Esophagus muscularis mucosa (tissue), 4 donors: Measurements from ENCODE around the gene PEX14. TPM values are rescaled to one million over a fixed set of nuclear protein-coding genes. Genes with fewer than 3 reads are reported as not detected.

Source experiments
- DNase-seq: peaks from one replicate; pipeline ENCODE4 v3.0.0-alpha.2; 2017; ENCODE audit errors: extremely low spot score
- H3K27ac ChIP-seq, 4 donors: fragments of 200-600 bp; sonication (generic); replicated peaks in 1 of 4; 1 replicate in 3 of 4; 2 replicates in 1 of 4; pipeline ENCODE4 v1.5.1; 2016 to 2019; ENCODE audit warnings: mild to moderate bottlenecking in 1 of 4
- H3K27me3 ChIP-seq, 4 donors: fragments of 200-600 bp; sonication (generic); one replicate each; pipeline versions ENCODE4 v1.5.1 to v1.6.0; 2016 to 2019
- H3K36me3 ChIP-seq, 4 donors: fragments of 200-600 bp; sonication (generic); one replicate each; pipeline ENCODE4 v1.5.1; 2016 to 2019
- H3K4me1 ChIP-seq, 4 donors: fragments of 200-600 bp; sonication (generic); one replicate each; pipeline ENCODE4 v1.5.1; 2016 to 2019
- H3K4me3 ChIP-seq, 4 donors: fragments of 200-600 bp; sonication (generic); 1 replicate in 2 of 4; 2 replicates in 2 of 4; pipeline ENCODE4 v1.5.1; 2016 to 2019; ENCODE audit warnings: mild to moderate bottlenecking in 4 of 4, moderate library complexity in 1 of 4
- H3K9me3 ChIP-seq, 4 donors: fragments of 200-600 bp; sonication (generic); 1 replicate in 3 of 4; 2 replicates in 1 of 4; pipeline ENCODE4 v1.5.1; 2016 to 2019
- EP300 ChIP-seq: sonication (generic); formaldehyde crosslinking; IDR thresholded peaks from one replicate; pipeline ENCODE4 v1.6.1; 2017; ENCODE audit warnings: antibody characterized with exemption
- POLR2A ChIP-seq: fragments of 450-650 bp; IDR thresholded peaks from one replicate; pipeline ENCODE4 v1.6.1; 2017; ENCODE audit warnings: antibody characterized with exemption, moderate library complexity, mild to moderate bottlenecking, low read depth
- POLR2AphosphoS5 ChIP-seq, 2 donors: sonication (generic); formaldehyde crosslinking; IDR thresholded peaks; one replicate each; pipeline ENCODE4 v1.6.1; 2017; ENCODE audit warnings: antibody characterized with exemption in 2 of 2
- WGBS: methylation state at CpG from one replicate; pipeline ENCODE4 v1.1.5; 2018; 5-methylcytosine and 5-hydroxymethylcytosine counted together
- intact Hi-C: fragments of 100-400 bp; cut with DNase I; formaldehyde crosslinking; loops from one replicate; pipeline ENCODE4 v1.15.1; 2023
- total RNA-seq, 4 donors: library from RNA; depleted of rRNA; stranded (reverse); fragments of >200 nt; gene quantifications; one replicate each; pipeline versions ENCODE4 v1.1.0 to v1.2.1, GENCODE V29; 2016
- TF ChIP-seq, protein P1 (sequence below), 3 experiments: fragments of 200-600 bp in 2 of 3; fragments of 450-650 bp in 1 of 3; sonication (generic) in 2 of 3; IDR thresholded peaks; one replicate each; pipeline ENCODE4 v1.5.1; 2017 to 2019; ENCODE audit warnings: antibody characterized with exemption in 3 of 3, mild to moderate bottlenecking in 2 of 3, moderate library complexity in 1 of 3

Gene PEX14
- total RNA-seq, 4 donors from 2014 or later, result 16.2 to 24.2 (median 20.1) TPM

DNA sequence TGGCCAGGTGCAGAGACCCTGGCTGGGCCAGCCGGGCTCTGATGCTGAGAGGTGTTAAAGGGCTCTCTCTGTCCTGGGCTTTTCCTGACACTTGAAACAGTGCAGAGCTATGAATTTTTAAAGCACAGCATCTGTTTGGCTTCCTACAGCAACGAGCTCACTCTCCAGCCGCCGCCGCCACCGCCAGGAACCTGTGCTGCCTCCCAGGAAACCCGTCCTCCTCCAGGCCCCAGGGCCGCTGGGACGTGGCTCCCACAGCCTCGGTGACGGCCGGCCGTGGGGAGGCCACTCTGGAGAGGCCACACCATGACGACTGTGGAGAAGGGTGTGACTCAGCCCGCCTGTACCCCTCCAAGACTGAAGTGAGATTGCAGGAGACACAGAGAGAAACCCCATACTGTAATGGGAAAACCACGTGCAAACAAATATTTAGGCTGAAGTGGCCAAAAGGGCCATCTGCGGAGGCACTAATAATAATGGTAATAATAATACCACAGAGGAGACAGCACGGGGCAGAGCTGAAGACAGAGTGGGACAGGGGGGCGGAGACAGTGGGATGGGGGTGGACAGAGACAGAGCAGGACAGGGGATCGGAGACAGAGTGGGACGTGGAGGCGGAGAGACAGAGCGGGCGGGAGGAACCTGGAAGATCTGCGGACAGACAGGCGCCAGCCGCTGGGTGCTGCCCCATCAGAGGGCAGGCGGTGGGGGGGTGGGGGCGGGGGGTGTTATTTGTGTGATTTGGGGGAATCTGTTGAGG lies 182.5 kb downstream of the PEX14 start:
- H3K9me3 ChIP-seq, result no peaks in the 10 kb centered on the region
- no peaks in the 10 kb centered on the region for H3K27me3 ChIP-seq
- intact Hi-C loops, result no loop called here
- H3K4me1 ChIP-seq, result peaks cover 4 to 84% (median 73%) of the 10 kb centered on the region in 4 donors
- H3K4me3 ChIP-seq, result no peak overlapping the region
- 57% methylated on average over 29 of the region's 29 CpGs for WGBS
- H3K36me3 ChIP-seq, result peaks cover 14 to 84% (median 37%) of the 10 kb centered on the region in 4 donors
- no peak for DNase-seq
- peak in 1 of 2 donors; percentile 4 for TF ChIP-seq POLR2AphosphoS5 (IDR thresholded peaks at IDR 0.05)
- TF ChIP-seq, protein P1, sequence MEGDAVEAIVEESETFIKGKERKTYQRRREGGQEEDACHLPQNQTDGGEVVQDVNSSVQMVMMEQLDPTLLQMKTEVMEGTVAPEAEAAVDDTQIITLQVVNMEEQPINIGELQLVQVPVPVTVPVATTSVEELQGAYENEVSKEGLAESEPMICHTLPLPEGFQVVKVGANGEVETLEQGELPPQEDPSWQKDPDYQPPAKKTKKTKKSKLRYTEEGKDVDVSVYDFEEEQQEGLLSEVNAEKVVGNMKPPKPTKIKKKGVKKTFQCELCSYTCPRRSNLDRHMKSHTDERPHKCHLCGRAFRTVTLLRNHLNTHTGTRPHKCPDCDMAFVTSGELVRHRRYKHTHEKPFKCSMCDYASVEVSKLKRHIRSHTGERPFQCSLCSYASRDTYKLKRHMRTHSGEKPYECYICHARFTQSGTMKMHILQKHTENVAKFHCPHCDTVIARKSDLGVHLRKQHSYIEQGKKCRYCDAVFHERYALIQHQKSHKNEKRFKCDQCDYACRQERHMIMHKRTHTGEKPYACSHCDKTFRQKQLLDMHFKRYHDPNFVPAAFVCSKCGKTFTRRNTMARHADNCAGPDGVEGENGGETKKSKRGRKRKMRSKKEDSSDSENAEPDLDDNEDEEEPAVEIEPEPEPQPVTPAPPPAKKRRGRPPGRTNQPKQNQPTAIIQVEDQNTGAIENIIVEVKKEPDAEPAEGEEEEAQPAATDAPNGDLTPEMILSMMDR (IDR thresholded peaks at IDR 0.05), result no peak
- H3K27ac ChIP-seq, result peak overlapping the region; percentile 81 to 87 (median 86)

DNA sequence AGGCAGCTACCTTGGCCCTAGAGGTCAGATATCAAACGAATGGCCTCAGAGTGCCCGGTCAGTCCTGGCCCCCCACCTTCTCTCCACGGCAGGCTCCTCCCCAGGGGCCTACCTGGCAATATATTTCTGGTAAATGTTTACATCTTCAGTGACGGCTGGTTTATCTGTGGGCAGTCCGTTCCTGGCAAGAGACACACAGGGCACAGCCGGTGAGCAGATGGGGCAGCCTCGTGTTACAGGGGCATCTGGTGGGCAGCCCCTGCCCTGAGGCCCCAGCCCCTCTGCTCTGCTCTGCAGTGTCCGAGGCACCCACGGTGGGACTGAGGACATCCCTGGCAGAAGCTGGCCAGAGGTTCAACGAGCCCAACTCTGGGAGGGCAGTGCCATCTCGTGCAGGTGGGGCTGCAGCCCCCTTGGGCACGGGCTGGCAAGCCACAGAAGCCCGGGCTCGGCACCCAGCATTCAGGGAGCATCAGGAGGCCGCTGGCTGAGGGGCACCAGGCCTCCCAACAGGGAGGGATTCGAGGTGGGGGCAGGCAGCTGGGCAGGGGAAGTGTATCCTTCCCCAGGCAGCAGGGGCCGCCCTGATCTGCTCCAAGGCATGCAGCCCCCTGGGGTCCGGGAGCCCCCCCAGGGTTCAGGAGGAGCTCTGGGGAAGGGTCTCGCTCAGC lies 183.8 kb downstream of the PEX14 start:
- H3K9me3 ChIP-seq, result no peaks in the 10 kb centered on the region
- intact Hi-C loops, result no loop called here
- H3K27ac ChIP-seq, result peak overlapping the region; percentile 81 to 87 (median 86)
- 55% methylated on average over 4 of the region's 19 CpGs for WGBS
- TF ChIP-seq POLR2A, result no peak
- TF ChIP-seq, protein P1 (IDR thresholded peaks at IDR 0.05), result no peak
- no peak for TF ChIP-seq EP300
- peaks cover 13 to 84% (median 74%) of the 10 kb centered on the region in 4 donors for H3K4me1 ChIP-seq
- H3K36me3 ChIP-seq, result peaks cover 13 to 77% (median 27%) of the 10 kb centered on the region in 4 donors
- H3K27me3 ChIP-seq, result no peaks in the 10 kb centered on the region
- H3K4me3 ChIP-seq, result no peak overlapping the region
- no peak for DNase-seq

DNA sequence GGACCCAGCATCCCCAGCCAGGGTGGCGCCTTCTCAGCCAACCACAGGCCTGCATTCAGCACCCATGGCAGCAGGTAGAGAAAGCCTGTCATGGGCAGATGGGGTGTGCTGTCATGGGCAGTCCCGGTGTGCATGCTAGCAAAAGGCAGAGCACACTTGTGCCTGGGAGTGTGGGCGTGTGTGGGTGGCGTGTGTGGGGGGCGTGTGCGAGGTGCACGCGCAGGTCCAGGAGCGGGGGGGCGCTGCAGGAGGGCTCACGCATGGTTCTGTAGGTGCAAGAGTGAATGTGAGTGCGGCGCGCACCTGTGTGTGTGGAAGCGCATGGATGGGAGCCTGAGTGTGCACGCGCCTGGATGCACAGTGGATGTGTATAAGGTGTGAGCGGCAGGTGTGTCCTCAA lies 184.5 kb downstream of the PEX14 start:
- no peaks in the 10 kb centered on the region for H3K9me3 ChIP-seq
- intact Hi-C loops, result no loop called here
- no peak for DNase-seq
- no peak overlapping the region for H3K4me3 ChIP-seq
- peaks cover 9 to 75% (median 21%) of the 10 kb centered on the region in 4 donors for H3K36me3 ChIP-seq
- 96% methylated on average over 17 of the region's 18 CpGs for WGBS
- H3K4me1 ChIP-seq, result peaks cover 20 to 84% (median 74%) of the 10 kb centered on the region in 4 donors
- H3K27me3 ChIP-seq, result no peaks in the 10 kb centered on the region
- peak overlapping the region; percentile 81 to 87 (median 86) for H3K27ac ChIP-seq
- TF ChIP-seq, protein P1 (IDR thresholded peaks at IDR 0.05), result no peak
- no peak for TF ChIP-seq EP300
- TF ChIP-seq POLR2A, result no peak
- no peak for TF ChIP-seq POLR2AphosphoS5 (IDR thresholded peaks at IDR 0.05)

DNA sequence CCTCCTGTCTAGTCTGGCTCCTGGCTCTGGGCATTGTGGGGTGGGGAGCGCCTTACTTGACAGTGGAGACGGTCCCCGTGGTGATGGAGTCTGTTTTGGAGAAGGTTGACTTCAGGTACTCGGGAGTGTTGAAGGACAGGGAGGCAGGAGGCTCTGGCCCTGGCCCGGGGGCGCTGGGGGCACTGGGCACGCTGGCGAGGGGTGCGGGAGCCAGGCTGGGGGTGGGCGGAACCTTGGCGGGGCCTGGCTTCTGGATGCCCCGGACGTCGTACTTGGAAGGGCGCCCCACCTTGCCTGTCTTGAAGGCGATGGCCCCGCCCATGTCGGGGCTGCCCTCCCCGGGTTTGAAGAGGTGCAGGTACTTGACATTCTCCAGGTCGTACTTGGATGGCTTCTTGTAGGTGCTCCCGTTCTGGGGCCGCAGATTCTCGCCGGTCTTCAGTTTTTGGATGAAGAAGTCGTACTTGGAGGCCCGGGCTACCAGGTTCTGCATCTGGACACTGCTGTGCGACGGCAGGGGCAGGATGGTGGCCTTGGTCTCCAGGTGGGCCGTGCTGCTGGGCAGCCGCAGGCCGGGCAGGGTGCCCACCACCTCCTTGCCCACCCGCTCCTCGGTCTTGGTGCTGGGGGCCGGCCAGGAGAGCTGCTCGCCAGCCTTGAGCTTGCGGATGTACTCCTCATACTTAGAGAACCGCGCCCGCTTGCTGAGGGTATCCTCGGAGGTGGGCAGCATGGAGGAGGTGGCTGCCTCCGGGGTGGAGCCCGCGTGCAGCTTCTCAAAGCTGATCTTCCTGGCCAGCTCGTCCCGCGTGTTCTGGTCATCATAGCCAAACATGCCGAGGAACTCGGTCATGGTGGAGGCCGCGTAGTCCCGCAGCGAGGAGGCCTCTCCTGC lies 185.1 kb downstream of the PEX14 start:
- WGBS, result 91% methylated on average over 34 of the region's 52 CpGs
- intact Hi-C loops, result no loop called here
- Histone ChIP-seq H3K27ac (peak overlapping the region in 3 of 4 donors; percentile 2 to 87 (median 85)), H3K9me3 (no peaks in the 10 kb centered on the region), H3K4me1 (peaks cover 25 to 84% (median 74%) of the 10 kb centered on the region in 4 donors), H3K4me3 (no peak overlapping the region), H3K36me3 (peaks cover 9 to 75% (median 25%) of the 10 kb centered on the region in 4 donors), H3K27me3 (no peaks in the 10 kb centered on the region)
- TF ChIP-seq POLR2AphosphoS5 (IDR thresholded peaks at IDR 0.05) (no peak), EP300 (no peak), POLR2A (no peak)
- TF ChIP-seq, protein P1 (IDR thresholded peaks at IDR 0.05), result no peak
- no peak for DNase-seq
